H1 (cell line): ENCODE measurements around the gene TNFSF15. TPM values are rescaled to one million over a fixed set of nuclear protein-coding genes. Genes with fewer than 3 reads are reported as not detected.

ENCODE experiments used
- CTCF ChIA-PET: fragments of 300-600 bp; sonication (Branson Sonifier 250); formaldehyde crosslinking; loops from one replicate; lab custom pipeline; 2021; ENCODE audit not compliant: partially characterized antibody; lab: Charles Lee
- POLR2A ChIA-PET: fragments of 300-600 bp; sonication (Branson Sonifier 250); formaldehyde crosslinking; loops from one replicate; lab custom pipeline; 2021; ENCODE audit warnings: inconsistent platforms; ENCODE audit not compliant: partially characterized antibody; lab: Charles Lee
- DNase-seq, 2 experiments: peaks; one replicate each; pipeline versions ENCODE4 v3.0.0 to v3.0.0-alpha.2; 2010 to 2022; ENCODE audit warnings: low spot score in 2 of 2, low read depth in 1 of 2, mixed read lengths in 1 of 2
- FAIRE-seq: peaks from 2 replicates; lab custom pipeline; 2011; peaks lifted over from hg19 to GRCh38; lab: Jason Lieb, UNC
- H2AFZ ChIP-seq: 2 replicates; pipeline ENCODE4 v1.8.1; 2012; ENCODE audit warnings: low read length, inconsistent platforms
- H2AK5ac ChIP-seq: 2 replicates; pipeline ENCODE4 v1.6.1; 2013; ENCODE audit warnings: low read depth, low read length
- H2BK120ac ChIP-seq: replicated peaks from 2 replicates; pipeline ENCODE3; 2013; ENCODE audit warnings: low read depth, low read length, inconsistent platforms
- H2BK12ac ChIP-seq: 2 replicates; pipeline ENCODE4 v1.6.1; 2013; ENCODE audit warnings: low read depth, low read length
- H2BK15ac ChIP-seq: 2 replicates; pipeline ENCODE4 v1.6.1; 2013; ENCODE audit warnings: low read length
- H2BK20ac ChIP-seq: 2 replicates; pipeline ENCODE4 v1.6.1; 2013; ENCODE audit warnings: low read length
- H2BK5ac ChIP-seq: 2 replicates; pipeline ENCODE4 v1.6.1; 2013; ENCODE audit warnings: low read depth, low read length
- H3K14ac ChIP-seq: 2 replicates; pipeline ENCODE4 v1.6.1; 2013; ENCODE audit warnings: inconsistent platforms; ENCODE audit not compliant: insufficient read length
- H3K18ac ChIP-seq: 2 replicates; pipeline ENCODE4 v1.6.1; 2013; ENCODE audit warnings: low read length; ENCODE audit errors: extremely low read depth
- H3K23ac ChIP-seq: 2 replicates; pipeline ENCODE4 v1.6.1; 2013; ENCODE audit warnings: inconsistent platforms; ENCODE audit not compliant: insufficient read length
- H3K23me2 ChIP-seq: 2 replicates; pipeline ENCODE4 v1.6.1; 2013; ENCODE audit warnings: low read depth, low read length
- H3K27ac ChIP-seq: 2 replicates; pipeline ENCODE4 v1.6.1; 2011; ENCODE audit warnings: low read depth, low read length, inconsistent platforms
- H3K27me3 ChIP-seq, 4 experiments: replicated peaks in 1 of 4; 1 replicate in 1 of 4; 2 replicates in 3 of 4; pipeline versions ENCODE4 v1.6.1 to v1.8.1; 2011 to 2013; ENCODE audit warnings: low read length in 3 of 4, mild to moderate bottlenecking in 3 of 4, inconsistent platforms in 2 of 4, mixed read lengths in 2 of 4, moderate library complexity in 1 of 4; ENCODE audit not compliant: control insufficient read depth in 3 of 4, insufficient read depth in 3 of 4; ENCODE audit errors: extremely low read depth in 1 of 4
- H3K36me3 ChIP-seq, 4 experiments: 2 replicates each; pipeline versions ENCODE4 v1.6.1 to v1.8.1; 2011 to 2013; ENCODE audit warnings: mild to moderate bottlenecking in 4 of 4, low read length in 3 of 4, moderate library complexity in 2 of 4, control low read depth in 1 of 4, inconsistent platforms in 1 of 4; ENCODE audit not compliant: insufficient read depth in 4 of 4, control insufficient read depth in 2 of 4
- H3K4ac ChIP-seq: replicated peaks from 2 replicates; pipeline ENCODE3; 2013; ENCODE audit warnings: low read length, low read depth, mixed read lengths, inconsistent platforms; ENCODE audit not compliant: insufficient read length
- H3K4me1 ChIP-seq, 4 experiments: replicated peaks in 1 of 4; 1 replicate in 1 of 4; 2 replicates in 3 of 4; pipeline versions ENCODE4 v1.6.1 to v1.8.1; 2011 to 2013; ENCODE audit warnings: low read length in 3 of 4, inconsistent platforms in 2 of 4, mixed read lengths in 1 of 4; ENCODE audit not compliant: insufficient read depth in 4 of 4, control insufficient read depth in 3 of 4
- H3K4me2 ChIP-seq, 2 experiments: 2 replicates each; pipeline versions ENCODE4 v1.6.1 to v1.8.1; 2011 to 2013; ENCODE audit warnings: low read depth in 2 of 2, low read length in 2 of 2, control low read depth in 1 of 2, inconsistent platforms in 1 of 2, mild to moderate bottlenecking in 1 of 2; ENCODE audit not compliant: insufficient read depth in 1 of 2
- H3K4me3 ChIP-seq, 4 experiments: fragments of 200-600, 300-600 bp in 1 of 4; sonication (generic), shearing (Covaris generic), sonication (Bioruptor Twin) in 1 of 4; 2 replicates each; pipeline versions ENCODE4 v1.5.1 to v1.8.1; 2011 to 2016; ENCODE audit warnings: low read length in 4 of 4, low read depth in 3 of 4, control low read depth in 2 of 4, inconsistent platforms in 2 of 4, mild to moderate bottlenecking in 2 of 4, mixed read lengths in 1 of 4, moderate library complexity in 1 of 4; ENCODE audit not compliant: insufficient read depth in 2 of 4; ENCODE audit errors: extremely low read depth in 1 of 4
- H3K56ac ChIP-seq: replicated peaks from 2 replicates; pipeline ENCODE3; 2013; ENCODE audit warnings: low read depth, mild to moderate bottlenecking, mixed read lengths, low read length, inconsistent platforms; ENCODE audit not compliant: insufficient read length
- H3K79me1 ChIP-seq: 2 replicates; pipeline ENCODE4 v1.6.1; 2013; ENCODE audit warnings: low read depth, low read length, control low read depth
- H3K79me2 ChIP-seq, 2 experiments: 2 replicates each; pipeline versions ENCODE4 v1.6.1 to v1.8.1; 2012 to 2013; ENCODE audit warnings: low read length in 2 of 2, mild to moderate bottlenecking in 2 of 2, inconsistent platforms in 1 of 2; ENCODE audit not compliant: insufficient read depth in 2 of 2, control insufficient read depth in 1 of 2
- H3K9ac ChIP-seq, 4 experiments: replicated peaks in 1 of 4; 1 replicate in 1 of 4; 2 replicates in 3 of 4; pipeline versions ENCODE4 v1.6.1 to v1.8.1; 2011 to 2013; ENCODE audit warnings: low read depth in 3 of 4, low read length in 3 of 4, control low read depth in 2 of 4, mild to moderate bottlenecking in 2 of 4, moderate library complexity in 2 of 4, inconsistent platforms in 1 of 4; ENCODE audit errors: extremely low read depth in 1 of 4
- H3K9me3 ChIP-seq, 2 experiments: 2 replicates each; pipeline versions ENCODE4 v1.6.1 to v1.8.1; 2012 to 2013; ENCODE audit warnings: mild to moderate bottlenecking in 2 of 2, moderate library complexity in 2 of 2, control low read depth in 1 of 2, inconsistent platforms in 1 of 2, low read depth in 1 of 2, low read length in 1 of 2, mixed read lengths in 1 of 2; ENCODE audit not compliant: insufficient read depth in 2 of 2
- H4K20me1 ChIP-seq, 2 experiments: replicated peaks in 1 of 2; 2 replicates each; pipeline versions ENCODE3 to v1.8.1; 2011 to 2013; ENCODE audit warnings: inconsistent platforms in 2 of 2, low read length in 2 of 2, mild to moderate bottlenecking in 1 of 2; ENCODE audit not compliant: insufficient read depth in 2 of 2, control insufficient read depth in 1 of 2
- H4K5ac ChIP-seq: 2 replicates; pipeline ENCODE4 v1.6.1; 2013; ENCODE audit warnings: low read length, low read depth, mixed read lengths, inconsistent platforms; ENCODE audit not compliant: insufficient read length
- H4K8ac ChIP-seq: 2 replicates; pipeline ENCODE4 v1.8.0; 2013; ENCODE audit warnings: mild to moderate bottlenecking, moderate library complexity, low read length, inconsistent platforms; ENCODE audit not compliant: insufficient read depth; ENCODE audit errors: extremely low read depth
- H4K91ac ChIP-seq: replicated peaks from 2 replicates; pipeline ENCODE3; 2013; ENCODE audit warnings: low read length, mixed read lengths, inconsistent platforms; ENCODE audit not compliant: insufficient read length
- BCL11A ChIP-seq, 2 experiments: IDR thresholded peaks; one replicate each; pipeline ENCODE4 v1.6.1; 2011; ENCODE audit warnings: low read depth in 2 of 2, low read length in 2 of 2, mild to moderate bottlenecking in 2 of 2
- CBX5 ChIP-seq: fragments of 300-800, 300-1000 bp; sonication (generic); IDR thresholded peaks from 2 replicates; pipeline ENCODE4 v1.7.1; 2016; ENCODE audit warnings: antibody characterized with exemption, low read length, low read depth
- CHD1 ChIP-seq: IDR thresholded peaks from 2 replicates; pipeline ENCODE4 v1.6.1; 2012; ENCODE audit warnings: low read depth, low read length, improper control_type of control experiment
- CTBP2 ChIP-seq: IDR thresholded peaks from 2 replicates; pipeline ENCODE4 v1.7.0; 2011; ENCODE audit warnings: borderline replicate concordance, mild to moderate bottlenecking, moderate library complexity, mixed read lengths, low read length; ENCODE audit not compliant: insufficient read depth, insufficient read length
- EZH2 ChIP-seq: fragments of 200-600 bp; sonication (generic); IDR thresholded peaks from 2 replicates; pipeline ENCODE4 v1.7.1; 2012; ENCODE audit warnings: low read depth, mild to moderate bottlenecking, moderate library complexity, low read length, inconsistent platforms; ENCODE audit not compliant: severe bottlenecking
- HDAC2 ChIP-seq, 2 experiments: fragments of 300-600 bp in 1 of 2; sonication (generic) in 1 of 2; IDR thresholded peaks; 2 replicates each; pipeline ENCODE4 v1.6.1; 2011 to 2012; ENCODE audit warnings: low read depth in 2 of 2, low read length in 2 of 2, mild to moderate bottlenecking in 2 of 2, moderate library complexity in 2 of 2, borderline replicate concordance in 1 of 2, inconsistent platforms in 1 of 2
- JUND ChIP-seq: IDR thresholded peaks from 2 replicates; pipeline ENCODE4 v1.6.1; 2011; ENCODE audit warnings: mild to moderate bottlenecking, improper control_type of control experiment, low read length
- PHF8 ChIP-seq: fragments of 200-600 bp; sonication (generic); conservative IDR thresholded peaks from 2 replicates; pipeline ENCODE4 v1.7.1; 2012; ENCODE audit warnings: low read depth, mild to moderate bottlenecking, inconsistent platforms, low read length, moderate library complexity
- POLR2AphosphoS5 ChIP-seq: IDR thresholded peaks from 2 replicates; pipeline ENCODE4 v1.6.1; 2011; ENCODE audit warnings: low read depth, low read length
- RBBP5 ChIP-seq: IDR thresholded peaks from 2 replicates; pipeline ENCODE4 v1.7.1; 2012; ENCODE audit warnings: low read depth, mild to moderate bottlenecking, inconsistent platforms, low read length, moderate library complexity, borderline replicate concordance
- SIX5 ChIP-seq: IDR thresholded peaks from 2 replicates; pipeline ENCODE4 v1.6.1; 2011; ENCODE audit warnings: mild to moderate bottlenecking, low read depth, low read length
- SP2 ChIP-seq: IDR thresholded peaks from 2 replicates; pipeline ENCODE4 v1.6.1; 2012; ENCODE audit warnings: mild to moderate bottlenecking, low read length, inconsistent platforms
- SRF ChIP-seq: IDR thresholded peaks from 2 replicates; pipeline ENCODE4 v1.6.1; 2011; ENCODE audit warnings: mild to moderate bottlenecking, low read depth, low read length, moderate library complexity
- USF2 ChIP-seq: IDR thresholded peaks from 2 replicates; pipeline ENCODE4 v1.6.1; 2011; ENCODE audit warnings: low read length, improper control_type of control experiment
- WGBS, 2 experiments: shearing (Covaris generic) in 1 of 2; methylation state at CpG; one replicate each; pipeline versions ENCODE4 v1.1.6 to v1.1.7; 2013 to 2015; ENCODE audit warnings: low lambda C conversion rate in 2 of 2, mixed read lengths in 2 of 2, inconsistent platforms in 1 of 2, low coverage in 1 of 2, missing lambda C conversion rate in 1 of 2; ENCODE audit not compliant: insufficient replicate concordance in 2 of 2, insufficient coverage in 1 of 2, insufficient read length in 1 of 2; ENCODE audit errors: extremely low coverage in 1 of 2, missing lambda C conversion rate in 1 of 2; 5-methylcytosine and 5-hydroxymethylcytosine counted together
- polyA plus RNA-seq, 7 experiments: library from polyadenylated mRNA; depleted of rRNA in 3 of 7; stranded (reverse) in 5 of 7; unstranded in 2 of 7; fragments of >200 nt in 5 of 7; fragments of 200-250 nt in 2 of 7; gene quantifications; 1 replicate in 5 of 7; 2 replicates in 1 of 7; 4 replicates in 1 of 7; pipeline versions ENCODE4 v1.2.1 to v1.2.3, GENCODE V29; 2011 to 2013; ENCODE audit warnings: missing spikeins in 2 of 7, mixed read lengths in 2 of 7
- total RNA-seq: library from RNA; stranded (reverse); fragmentation: NEBNext Ultra II Directional; extraction: Animal tissue kit (Norgen Biotek cat#: 25700); gene quantifications from 2 replicates; pipeline ENCODE4 v1.2.1, GENCODE V29; 2021

TNFSF15 gene
- total and polyA plus RNA-seq, 2 of the 8 experiments (the other 6 are each of a cell fraction or from before 2014, with no cell fraction given), result 0.09 to 0.17 TPM

GRCh38 chr9:114830546-114830945 lies 24.7 kb upstream of the TNFSF15 start:
- H3K4ac ChIP-seq, result no peak overlapping the region
- H3K9ac ChIP-seq, result no peak overlapping the region
- H2BK15ac ChIP-seq, result no peak overlapping the region
- no peak overlapping the region for H2BK12ac ChIP-seq
- no peaks in the 10 kb centered on the region; the same call in 1 of the 2 replicates for H3K23me2 ChIP-seq
- H2BK5ac ChIP-seq, result no peak overlapping the region
- no peak overlapping the region for H3K27ac ChIP-seq
- POLR2A ChIA-PET, result no interaction called here
- H3K36me3 ChIP-seq, result no peaks in the 10 kb centered on the region
- FAIRE-seq, result no peak
- H3K79me1 ChIP-seq, result no peaks in the 10 kb centered on the region
- H2BK20ac ChIP-seq, result no peak overlapping the region
- no peak overlapping the region for H4K91ac ChIP-seq
- H3K23ac ChIP-seq, result no peak overlapping the region
- DNase-seq, result no peak
- no peak overlapping the region for H3K56ac ChIP-seq
- H2AK5ac ChIP-seq, result no peak overlapping the region
- no peak overlapping the region for H3K4me3 ChIP-seq
- no peaks in the 10 kb centered on the region for H3K9me3 ChIP-seq
- no peaks in the 10 kb centered on the region for H3K4me1 ChIP-seq
- no peak overlapping the region for H4K8ac ChIP-seq
- H3K14ac ChIP-seq, result no peak overlapping the region
- H2BK120ac ChIP-seq, result no peak overlapping the region
- no peaks in the 10 kb centered on the region for H3K79me2 ChIP-seq
- H4K5ac ChIP-seq, result no peak overlapping the region
- no peaks in the 10 kb centered on the region for H3K27me3 ChIP-seq
- 57% methylated on average over 1 of the region's 1 CpG; no CpG with 5 or more reads in 1 of the 2 experiments for WGBS, 2 experiments
- H2AFZ ChIP-seq, result no peak overlapping the region
- H3K18ac ChIP-seq, result no peak overlapping the region
- no peaks in the 10 kb centered on the region for H4K20me1 ChIP-seq
- CTCF ChIA-PET, result interaction anchor here (1.3 kb wide), 1 partner anchor 19 kb away, joined by 4 read pairs; no protein-coding TSS in a partner anchor
- no peak overlapping the region for H3K4me2 ChIP-seq
- TF ChIP-seq SRF, result no peak
- TF ChIP-seq SP2, result no peak
- TF ChIP-seq CTBP2, result no peak
- no peak for TF ChIP-seq HDAC2 (IDR thresholded peaks at IDR 0.05; ENCODE audit: borderline replicate concordance in 1 of 2, low read depth in 2 of 2, low read length in 2 of 2)
- TF ChIP-seq SIX5, result no peak
- TF ChIP-seq EZH2, result no peak
- TF ChIP-seq RBBP5, result no peak
- TF ChIP-seq CHD1, result no peak
- no peak for TF ChIP-seq PHF8
- no peak for TF ChIP-seq USF2
- TF ChIP-seq JUND, result no peak
- TF ChIP-seq POLR2AphosphoS5, result no peak
- TF ChIP-seq CBX5, result no peak
- TF ChIP-seq BCL11A (IDR thresholded peaks at IDR 0.05; ENCODE audit: low read depth in 2 of 2, low read length in 2 of 2), result no peak
